Stimulated activated CD8-positive, alpha-beta memory T cell treated with anti-CD3 and anti-CD28 coated beads, Interleukin-12 subunit alpha, Interleukin-12 subunit beta, amount 100 ng/mL, for 4 hours (primary cell): ENCODE results near the gene ZNF296.

Experiments
- DNase-seq: peaks from one replicate; pipeline ENCODE4 v3.0.0-alpha.2; 2020; ENCODE audit warnings: low read depth

The ZNF296 gene

DNA sequence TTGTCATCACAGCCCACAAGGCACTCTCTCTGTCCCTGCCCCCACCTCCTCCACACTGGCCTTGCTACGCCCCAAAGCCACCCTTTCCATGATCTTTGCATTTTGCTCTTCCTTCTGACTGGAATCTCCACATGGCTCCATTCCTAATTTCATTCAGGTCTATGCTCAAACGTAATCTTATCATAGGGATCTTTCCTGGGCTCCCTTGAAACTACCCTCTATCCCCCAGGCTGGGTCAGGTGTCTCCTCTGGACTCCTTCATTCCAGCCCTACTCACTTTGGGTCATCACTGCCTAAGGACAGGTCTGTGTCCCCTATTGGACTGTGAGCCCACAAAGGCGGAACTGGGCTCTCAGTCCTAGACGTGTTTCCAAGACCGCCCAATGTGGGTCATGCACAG lies 5.9 kb upstream of the ZNF296 start:
- DNase-seq, result no peak

DNA sequence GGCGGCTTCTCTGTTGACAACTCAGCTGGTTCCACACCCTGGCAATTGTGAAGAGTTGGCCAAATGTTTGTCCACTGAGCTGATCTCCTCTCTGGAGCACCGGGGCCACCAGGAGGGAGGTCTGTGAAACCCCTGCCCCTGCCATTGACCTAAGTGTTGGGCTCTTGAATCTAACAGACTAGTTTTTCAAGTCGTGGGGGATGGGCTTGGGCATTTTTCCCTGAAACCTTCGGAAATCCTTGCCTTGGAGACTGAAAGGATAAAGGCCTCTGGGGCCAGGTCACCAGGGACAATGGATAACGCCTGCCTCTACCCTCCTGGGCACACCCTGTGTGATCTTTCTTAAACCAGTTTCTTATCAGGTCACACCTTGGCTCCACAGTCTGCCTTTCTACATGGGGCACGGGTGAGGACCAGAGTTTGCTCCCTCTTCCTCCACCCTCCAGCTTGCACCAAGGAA lies 3.7 kb upstream of the ZNF296 start:
- DNase-seq, result no peak

DNA sequence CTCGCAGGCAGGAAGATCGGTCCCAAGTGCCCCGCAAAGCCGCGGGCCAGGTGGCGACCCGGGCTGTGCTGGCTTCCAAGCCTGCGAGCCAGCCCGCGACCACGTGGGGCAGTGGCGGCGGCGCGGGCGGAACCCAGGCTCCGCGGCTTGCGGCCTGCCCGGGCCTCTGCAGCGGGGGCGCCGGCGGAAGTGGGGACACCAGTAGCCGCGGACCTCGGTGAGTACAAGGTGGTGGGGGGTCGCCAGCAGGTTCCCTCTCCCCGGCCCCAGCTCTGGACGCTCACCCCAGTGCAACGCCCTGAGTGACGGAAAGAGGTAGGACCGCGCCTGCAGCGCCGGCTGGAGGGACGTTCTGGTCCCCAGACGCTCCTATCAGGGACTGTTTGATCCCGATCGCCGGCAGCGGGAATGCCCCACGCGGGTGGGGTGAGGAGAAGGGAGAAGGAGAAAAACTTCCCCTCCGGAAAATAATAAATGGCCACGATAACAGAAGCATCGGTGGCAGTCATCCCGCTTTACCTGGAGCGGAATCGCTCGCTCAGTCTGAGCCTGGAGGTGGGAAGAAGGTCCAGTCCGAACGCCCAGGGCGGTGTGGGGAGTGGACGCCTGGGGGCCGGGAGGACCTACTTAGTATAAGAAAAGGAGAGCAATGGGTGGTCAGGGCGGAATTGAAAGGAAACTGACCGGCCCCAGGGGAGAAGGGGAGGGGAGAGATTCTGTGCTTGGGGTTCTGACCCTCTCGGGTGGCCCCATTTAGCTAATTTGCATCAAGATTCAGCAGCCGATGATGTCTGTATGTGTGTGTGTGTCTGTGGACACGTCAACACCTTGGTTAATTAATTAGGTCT lies 3.0 kb upstream of the ZNF296 start, which contains the start of gene GEMIN7:
TSS of gene GEMIN7 (plus strand) at position 198 of the 848 bp plus-strand sequence. CDS start 10,855 bp downstream, outside the sequence.
- peak; percentile 73 for DNase-seq

DNA sequence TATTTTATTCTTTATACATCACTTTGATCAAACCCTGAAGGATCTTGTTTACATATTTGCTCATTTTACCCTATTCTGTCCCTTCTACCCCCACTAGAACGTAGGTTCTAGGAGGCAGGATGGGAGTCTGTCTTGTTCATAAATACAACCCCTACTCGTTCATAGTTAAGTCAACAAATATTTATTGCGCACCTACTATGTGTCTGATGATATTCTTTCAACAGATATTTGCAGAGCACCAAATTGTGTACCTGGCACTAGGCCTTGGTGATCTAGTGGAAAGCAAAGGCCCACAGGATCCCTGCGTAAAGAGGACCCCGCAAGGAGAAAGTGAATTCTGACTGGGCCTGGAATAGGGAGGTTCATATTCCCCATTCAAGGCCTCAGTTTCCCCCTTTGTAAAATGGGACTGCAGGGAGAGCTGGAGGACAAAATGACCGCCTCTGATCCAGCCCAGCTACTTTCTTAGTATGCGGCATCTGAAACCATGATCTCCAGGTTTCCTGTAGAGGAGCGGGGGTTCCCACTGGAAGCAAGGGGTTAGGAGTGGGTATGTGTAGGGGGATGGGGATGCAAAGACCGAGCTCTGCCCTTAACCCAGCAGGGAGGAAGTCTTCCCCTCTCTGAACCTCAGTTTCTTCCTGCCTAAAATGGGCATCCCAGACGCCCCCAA lies 2.2 kb upstream of the ZNF296 start:
- DNase-seq, result no peak

DNA sequence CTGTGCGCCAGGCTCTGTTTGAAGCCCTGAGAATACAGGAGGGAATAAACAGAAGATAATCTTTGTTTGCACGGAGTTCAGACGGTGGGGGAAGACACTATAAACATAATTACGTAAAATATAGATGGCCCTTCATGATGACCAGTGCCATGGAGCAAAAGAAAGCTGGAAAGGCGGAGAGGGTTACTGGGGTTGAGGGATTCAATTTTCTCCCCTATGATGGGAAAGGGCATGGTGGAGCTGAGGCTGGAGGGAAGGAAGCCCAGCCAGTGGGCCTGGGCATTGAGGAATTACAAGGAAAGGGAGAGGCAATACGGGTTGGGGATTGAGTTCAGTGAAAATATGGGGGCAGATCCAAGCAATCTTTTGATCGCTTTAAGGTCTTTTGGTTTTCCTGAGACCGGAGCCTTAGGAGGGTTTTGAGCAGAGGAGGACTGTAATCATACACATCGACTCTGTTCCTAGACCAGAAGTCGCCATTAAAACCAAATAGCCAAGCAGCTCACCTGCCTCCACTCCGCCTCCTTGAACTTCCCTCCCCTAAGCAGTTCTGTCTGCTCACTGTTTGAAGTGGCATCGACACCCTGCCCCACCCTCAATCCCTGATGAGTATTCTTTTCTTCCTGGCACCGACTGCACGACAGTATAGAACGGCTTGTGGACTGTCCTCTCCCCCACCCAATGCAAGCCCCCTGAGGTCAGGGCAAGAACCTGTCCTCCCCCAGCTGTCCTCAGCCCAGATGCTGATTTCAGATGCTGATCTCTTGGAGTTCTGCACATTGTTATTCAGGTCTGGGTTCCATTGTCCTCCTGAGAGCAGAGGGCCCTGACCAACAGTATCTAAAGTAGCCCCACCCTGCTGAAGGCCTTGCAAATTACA lies 813 bp upstream of the ZNF296 start:
- DNase-seq, result no peak

DNA sequence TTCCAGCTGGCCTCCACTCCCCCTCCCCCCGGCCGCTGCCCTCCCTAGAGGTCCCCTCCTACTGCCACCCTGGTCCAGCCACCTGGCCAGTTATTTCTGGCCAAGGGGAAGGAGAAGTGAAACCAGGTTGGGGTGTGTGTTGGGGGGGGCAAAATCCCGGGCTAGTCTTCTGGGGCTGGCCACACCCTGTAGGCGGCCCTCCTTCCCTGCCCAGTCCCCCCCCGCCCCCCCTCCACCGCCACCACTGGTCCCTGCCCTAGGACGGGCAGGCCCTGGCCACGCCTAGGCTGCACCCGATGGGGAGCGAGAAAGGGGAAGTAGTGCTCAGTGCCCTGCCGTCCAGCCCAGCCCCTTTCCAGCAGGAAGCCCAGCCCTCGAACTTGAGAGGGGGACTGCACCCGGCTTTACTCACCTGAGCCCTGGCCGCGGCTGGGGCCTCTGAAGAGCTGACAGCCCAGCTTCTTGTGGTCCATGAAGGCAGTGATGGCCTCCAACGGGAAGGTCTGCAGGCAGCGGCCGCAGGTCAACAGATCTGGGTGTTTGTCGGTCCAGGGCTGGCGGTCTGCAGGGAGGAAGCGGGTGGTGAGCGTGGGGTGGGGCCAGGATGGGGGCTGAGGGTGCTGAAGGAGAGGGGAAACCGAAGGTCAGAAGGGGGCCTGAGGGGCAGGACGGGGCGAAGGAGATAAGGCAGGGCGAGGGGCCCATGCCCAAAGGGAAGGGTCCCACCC lies 813 bp downstream of the ZNF296 start:
- peak; percentile 29 for DNase-seq

DNA sequence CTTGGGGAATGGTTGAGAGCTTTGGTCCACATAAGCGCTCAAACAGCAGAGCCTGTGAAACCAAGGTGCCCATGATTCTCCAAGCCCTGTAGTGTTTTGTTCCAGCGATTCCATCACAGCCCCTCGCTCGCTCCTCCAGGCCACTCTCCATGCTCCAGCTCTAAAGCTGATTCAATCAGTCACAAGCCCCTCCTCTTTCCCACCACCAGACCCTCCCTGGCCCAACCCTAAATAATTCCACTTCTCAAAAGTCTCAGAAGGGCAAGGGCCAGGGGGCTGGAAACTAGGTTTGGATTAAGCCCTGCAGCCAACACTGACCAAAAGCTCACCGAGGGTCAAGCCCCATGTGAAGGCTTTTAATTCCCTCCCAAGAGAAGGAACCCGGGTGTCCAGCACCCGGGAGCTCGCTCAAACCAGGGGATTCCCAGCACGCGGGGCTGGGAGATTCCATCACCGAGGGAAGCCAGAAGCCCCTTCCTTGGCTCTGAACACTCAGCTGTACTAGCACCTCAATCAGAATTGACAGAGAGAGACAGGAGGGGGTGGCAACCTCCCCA lies 1.5 kb downstream of the ZNF296 start:
- DNase-seq, result no peak

DNA sequence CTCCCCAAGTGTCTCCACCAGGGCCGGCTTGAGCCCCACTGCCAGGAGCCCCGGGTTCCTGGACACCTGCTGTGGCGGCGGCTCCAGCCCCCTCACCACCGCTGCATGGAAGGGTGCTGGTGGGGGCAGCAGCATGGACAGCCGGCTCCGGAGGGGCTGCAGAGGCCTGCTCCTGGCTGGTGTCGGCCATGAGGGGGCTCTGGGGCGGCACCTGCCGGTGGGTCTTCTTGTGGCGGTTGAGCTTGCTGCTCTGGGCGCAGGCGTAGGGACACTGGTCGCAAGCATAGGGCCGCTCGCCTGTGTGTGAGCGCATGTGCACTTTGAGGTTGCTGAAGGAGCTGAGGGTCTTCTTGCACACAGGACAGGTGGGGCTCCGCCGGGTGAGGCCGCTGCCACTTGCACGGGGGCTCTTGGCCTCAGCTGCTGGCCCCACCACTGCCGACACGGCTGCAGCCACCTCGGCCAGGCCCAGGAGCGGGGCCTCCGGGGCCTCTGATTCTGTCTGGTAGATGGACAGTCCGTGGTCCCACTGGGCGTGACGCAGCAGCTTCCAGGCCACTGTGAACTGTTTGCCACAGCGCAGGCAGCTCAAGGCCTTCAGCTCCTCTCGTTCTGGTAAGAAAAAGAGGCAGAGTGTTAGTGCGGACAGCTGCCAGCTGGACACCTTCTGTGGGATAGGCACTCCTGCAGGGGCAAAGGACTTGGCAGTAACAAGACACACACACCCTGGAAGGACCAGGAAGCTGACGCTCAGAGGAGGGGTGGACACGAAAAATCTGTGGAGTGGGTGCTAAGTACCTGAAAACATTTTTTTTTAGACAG lies 4.1 kb downstream of the ZNF296 start:
- DNase-seq, result no peak

DNA sequence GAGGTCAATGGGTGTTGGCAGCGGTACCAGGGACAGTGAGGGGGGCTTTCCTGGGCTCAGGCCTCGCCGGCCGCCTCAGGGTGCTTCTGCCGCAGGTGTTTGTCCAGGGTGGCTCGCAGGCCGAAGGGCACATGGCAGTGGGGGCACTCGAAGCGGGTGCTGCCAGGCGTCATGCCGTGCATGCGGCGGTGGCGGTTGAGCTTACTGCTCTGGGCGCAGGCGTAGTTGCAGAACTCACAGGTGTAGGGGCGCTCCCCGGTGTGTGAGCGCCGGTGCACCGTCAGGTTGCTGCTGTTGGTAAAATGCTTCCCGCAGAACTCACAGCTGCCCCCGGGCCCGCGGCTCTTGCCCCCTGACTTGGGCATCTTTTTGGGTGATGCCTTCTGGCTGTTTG lies 4.7 kb downstream of the ZNF296 start:
- DNase-seq, result no peak

DNA sequence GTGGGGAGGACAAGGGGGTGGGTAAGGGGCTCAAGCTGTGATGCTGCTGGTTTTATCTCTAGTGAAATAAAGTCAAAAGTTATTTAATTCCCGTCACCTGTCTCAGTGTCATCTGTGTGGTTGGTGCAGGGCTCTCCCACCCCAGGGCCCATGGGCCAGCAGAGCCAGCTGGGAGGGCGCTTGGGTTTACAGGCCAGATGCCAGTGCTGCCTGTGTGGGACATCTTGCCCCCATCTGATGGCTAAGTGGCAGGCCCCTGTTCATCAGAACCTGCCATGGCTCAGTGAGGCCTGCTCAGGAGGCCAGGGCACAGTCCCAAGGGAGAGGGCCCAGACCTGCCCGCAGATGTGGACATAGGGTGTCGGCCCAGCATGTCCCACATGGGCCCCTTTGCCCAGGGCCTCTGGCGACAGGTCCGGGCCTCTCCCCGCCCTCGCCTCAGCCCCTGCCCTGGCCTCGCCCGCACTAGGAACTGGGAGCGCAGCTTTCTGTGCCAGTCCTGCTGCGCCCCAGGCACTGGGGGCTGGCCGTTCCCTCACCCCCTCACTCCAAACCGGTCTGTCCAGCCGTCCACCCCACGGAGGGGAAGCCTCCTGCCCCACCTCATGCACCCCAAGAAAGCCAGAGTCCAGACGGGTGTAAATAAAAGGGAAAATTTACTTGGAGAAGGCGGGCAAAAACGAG lies 5.3 kb downstream of the ZNF296 start:
- DNase-seq, result no peak

DNA sequence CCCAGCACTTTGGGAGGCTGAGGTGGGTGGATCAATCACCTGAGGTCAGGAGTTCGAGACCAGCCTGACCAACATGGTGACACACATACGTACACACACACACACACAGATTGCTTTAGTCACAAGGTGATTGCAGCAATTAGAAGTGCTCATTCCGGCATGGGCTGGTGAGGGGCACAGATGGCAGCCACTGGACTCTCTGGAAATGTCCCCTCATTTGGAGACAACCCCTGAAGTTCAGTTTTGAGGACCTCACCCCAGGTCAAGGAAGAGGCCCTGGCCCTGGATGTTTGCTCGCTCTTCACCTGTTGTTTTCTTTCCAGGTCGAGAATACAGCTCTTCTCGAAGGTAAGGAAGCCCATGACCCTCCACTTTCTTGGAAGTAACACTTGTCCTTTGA lies 6.1 kb downstream of the ZNF296 start:
- DNase-seq, result no peak

DNA sequence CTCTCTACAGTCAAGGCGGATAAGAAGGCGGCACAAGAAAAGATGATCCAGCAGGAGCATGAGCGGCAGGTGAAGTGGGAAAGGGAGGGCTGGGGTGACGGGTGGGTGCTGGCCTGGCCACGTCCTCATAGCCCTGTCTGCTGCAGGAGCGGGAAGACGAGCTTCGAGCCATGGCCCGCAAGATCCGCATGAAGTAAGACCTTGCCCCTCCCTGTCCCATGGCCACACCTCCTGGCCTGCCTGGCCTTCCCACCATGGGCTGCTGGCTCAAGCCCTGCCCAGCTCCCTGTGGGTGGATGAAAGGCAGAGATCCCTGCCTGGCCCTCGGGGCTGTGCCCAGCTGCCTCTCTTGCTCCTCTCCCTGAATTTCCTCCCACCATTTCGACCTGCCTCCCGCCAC lies 7.2 kb downstream of the ZNF296 start:
- DNase-seq, result no peak

DNA sequence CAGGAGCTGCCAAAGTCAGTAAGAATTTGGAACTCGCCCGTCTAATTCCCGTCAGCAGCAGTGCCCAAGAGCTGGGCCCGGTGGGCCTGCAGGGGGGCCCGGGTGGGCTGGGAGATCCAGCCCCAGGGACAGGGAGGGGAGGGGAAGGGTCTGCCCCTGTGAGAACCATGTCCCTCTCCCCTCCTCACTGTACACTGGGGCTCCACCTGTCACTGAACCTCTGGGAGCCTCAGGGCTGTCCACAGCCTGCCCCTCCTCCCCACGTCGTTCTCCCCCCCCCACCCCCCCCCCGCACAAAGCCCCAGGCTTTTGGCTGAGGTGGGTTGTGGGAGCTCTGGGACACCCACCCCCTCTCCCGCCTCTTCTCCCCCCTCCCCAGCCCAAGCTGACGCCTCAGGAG lies 8.2 kb downstream of the ZNF296 start:
- DNase-seq, result no peak

DNA sequence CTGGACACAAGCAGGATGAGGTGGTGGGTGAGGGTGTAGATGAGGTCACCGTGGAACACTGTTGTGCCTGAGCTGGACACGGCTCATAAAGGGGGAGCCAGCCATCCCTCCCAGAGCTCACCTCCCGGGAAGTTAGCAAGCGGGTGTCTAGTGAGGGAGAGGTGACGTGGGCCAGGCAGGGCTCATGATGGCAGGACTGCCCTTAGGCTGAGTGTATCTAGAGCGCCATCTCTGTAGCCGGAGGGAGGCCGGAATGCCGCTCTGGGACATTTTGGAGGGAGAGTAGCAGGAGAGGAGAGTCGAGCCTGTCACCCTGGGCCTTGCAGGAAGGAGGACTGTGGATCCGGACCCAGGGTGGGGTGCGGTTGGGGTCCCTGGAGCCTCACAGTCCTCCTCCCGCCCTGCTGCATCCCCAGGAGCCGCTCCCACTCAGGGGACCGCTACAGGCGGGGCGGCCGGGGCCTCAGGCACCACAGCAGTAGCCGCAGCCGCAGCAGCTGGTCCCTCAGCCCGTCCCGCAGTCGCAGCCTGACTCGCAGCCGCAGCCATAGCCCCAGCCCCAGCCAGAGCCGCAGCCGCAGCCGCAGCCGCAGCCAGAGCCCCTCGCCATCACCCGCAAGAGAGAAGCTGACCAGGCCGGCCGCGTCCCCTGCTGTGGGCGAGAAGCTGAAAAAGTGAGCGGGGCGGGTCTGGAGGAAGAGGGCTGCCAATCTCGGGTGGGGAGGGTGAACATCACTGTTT lies 9.2 kb downstream of the ZNF296 start:
- DNase-seq, result no peak

DNA sequence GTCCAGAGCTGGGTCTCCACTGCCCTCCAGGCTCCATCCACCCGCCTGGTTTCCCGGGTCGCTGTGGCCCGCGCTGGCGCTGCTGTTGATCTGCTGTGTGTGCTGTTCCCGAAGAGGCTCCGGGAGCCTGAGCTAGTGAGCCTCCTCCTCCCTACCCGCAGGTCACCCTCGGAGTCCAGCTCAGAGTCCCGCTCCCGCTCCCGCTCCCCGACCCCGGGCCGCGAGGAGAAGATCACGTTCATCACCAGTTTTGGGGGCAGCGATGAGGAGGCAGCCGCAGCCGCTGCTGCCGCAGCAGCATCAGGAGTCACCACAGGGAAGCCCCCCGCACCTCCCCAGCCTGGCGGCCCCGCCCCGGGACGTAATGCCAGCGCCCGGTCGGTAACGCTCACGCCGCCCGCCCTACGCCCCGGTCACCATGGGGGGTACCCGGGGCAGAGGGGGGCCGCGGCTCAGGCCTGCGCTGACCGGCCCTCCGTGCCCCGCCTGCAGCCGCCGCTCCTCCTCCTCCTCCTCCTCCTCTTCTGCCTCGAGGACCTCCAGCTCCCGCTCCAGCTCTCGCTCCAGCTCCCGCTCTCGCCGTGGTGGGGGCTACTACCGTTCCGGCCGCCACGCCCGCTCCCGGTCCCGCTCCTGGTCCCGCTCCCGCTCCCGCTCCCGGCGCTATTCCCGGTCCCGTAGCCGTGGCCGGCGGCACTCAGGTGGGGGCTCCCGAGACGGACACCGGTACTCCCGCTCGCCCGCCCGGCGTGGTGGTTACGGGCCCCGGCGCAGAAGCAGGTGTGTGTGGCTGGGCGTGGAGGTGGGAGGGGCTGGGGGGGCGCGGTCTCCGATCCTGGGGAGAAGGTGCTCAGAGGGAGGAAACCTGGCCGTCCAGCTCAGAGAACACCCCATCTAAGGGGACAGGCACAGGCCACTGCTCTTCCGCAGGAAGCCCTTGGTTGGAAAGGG lies 12.2 kb downstream of the ZNF296 start:
- DNase-seq, result no peak

DNA sequence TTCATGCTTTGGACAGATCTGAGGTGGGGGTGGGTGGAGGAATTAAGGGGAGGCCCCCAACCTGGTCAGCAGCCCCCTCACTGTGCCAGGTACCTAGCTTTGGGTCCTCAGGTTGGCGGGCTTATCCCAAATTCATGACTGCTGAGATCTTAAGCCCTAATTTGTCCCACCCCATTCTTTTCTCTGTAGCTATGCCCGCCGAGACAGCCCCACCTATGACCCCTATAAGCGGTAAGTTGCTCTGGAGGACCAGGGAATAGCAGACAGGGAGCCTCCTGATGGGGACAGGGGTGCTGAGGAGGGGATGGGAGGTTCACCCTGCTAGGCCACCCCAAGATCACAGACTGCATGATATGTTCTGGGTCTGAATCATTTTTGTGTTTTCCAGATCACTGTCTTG lies 14.3 kb downstream of the ZNF296 start:
- no peak for DNase-seq

DNA sequence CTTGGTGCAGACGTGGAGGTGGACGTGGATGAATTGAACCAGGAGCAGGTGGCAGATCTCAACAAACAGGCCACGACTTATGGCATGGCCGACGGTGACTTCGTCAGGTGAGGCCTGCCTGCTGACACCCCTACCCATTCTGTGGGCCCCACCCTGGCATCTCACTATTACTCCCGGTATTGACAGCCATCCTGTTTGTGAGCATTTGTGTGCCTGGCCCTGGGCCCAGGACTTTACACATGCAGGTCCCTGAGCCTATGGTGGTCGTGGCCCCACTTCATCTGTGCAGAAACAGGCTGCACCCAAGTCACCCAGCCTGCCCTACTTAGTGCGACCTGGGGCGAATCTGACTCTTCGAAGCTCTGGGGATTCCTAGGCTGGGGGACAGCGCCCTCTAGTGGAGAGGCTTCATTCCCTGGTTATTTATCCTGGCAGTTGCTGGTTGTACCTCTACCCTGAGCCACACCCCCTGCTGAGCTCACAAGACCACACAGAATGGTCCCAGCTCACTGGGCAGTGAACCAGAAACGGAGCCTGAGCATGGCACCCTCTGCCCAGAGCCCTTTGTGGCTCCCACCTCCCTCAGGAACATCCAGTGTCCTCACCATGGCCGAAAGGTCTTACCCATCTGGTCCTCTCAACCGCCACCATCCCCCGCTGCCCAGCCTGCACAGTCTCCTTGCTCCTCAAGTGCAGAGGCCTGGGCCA lies 16.9 kb downstream of the ZNF296 start:
- peak; percentile 60 for DNase-seq
